Tibial nerve (tissue), 4 donors: ENCODE results near the gene TPT1.

Source experiments
- EP300 ChIP-seq, 2 donors: sonication (generic); formaldehyde crosslinking; IDR thresholded peaks; one replicate each; pipeline ENCODE4 v1.6.1; 2017; ENCODE audit warnings: antibody characterized with exemption in 2 of 2, mild to moderate bottlenecking in 1 of 2
- POLR2A ChIP-seq, 2 donors: fragments of 450-650 bp; IDR thresholded peaks; one replicate each; pipeline ENCODE4 v1.6.1; 2017; ENCODE audit warnings: antibody characterized with exemption in 2 of 2, mild to moderate bottlenecking in 2 of 2, moderate library complexity in 2 of 2
- TF ChIP-seq, protein P1 (sequence below), 5 experiments: fragments of 200-600 bp in 3 of 5; fragments of 450-650 bp in 2 of 5; sonication (generic) in 3 of 5; IDR thresholded peaks; one replicate each; pipeline ENCODE4 v1.5.1; 2016 to 2019; ENCODE audit warnings: antibody characterized with exemption in 5 of 5, mild to moderate bottlenecking in 3 of 5, moderate library complexity in 2 of 5

GRCh38 chr13:45314822-45315221 is 26.2 kb downstream of the TPT1 start:
- TF ChIP-seq, protein P1, sequence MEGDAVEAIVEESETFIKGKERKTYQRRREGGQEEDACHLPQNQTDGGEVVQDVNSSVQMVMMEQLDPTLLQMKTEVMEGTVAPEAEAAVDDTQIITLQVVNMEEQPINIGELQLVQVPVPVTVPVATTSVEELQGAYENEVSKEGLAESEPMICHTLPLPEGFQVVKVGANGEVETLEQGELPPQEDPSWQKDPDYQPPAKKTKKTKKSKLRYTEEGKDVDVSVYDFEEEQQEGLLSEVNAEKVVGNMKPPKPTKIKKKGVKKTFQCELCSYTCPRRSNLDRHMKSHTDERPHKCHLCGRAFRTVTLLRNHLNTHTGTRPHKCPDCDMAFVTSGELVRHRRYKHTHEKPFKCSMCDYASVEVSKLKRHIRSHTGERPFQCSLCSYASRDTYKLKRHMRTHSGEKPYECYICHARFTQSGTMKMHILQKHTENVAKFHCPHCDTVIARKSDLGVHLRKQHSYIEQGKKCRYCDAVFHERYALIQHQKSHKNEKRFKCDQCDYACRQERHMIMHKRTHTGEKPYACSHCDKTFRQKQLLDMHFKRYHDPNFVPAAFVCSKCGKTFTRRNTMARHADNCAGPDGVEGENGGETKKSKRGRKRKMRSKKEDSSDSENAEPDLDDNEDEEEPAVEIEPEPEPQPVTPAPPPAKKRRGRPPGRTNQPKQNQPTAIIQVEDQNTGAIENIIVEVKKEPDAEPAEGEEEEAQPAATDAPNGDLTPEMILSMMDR (IDR thresholded peaks at IDR 0.05) = no peak
- TF ChIP-seq EP300 (IDR thresholded peaks at IDR 0.05) (no peak), POLR2A (IDR thresholded peaks at IDR 0.05) (no peak)
